ENCODE results near the gene TMEM263.

Gene TMEM263

DNA sequence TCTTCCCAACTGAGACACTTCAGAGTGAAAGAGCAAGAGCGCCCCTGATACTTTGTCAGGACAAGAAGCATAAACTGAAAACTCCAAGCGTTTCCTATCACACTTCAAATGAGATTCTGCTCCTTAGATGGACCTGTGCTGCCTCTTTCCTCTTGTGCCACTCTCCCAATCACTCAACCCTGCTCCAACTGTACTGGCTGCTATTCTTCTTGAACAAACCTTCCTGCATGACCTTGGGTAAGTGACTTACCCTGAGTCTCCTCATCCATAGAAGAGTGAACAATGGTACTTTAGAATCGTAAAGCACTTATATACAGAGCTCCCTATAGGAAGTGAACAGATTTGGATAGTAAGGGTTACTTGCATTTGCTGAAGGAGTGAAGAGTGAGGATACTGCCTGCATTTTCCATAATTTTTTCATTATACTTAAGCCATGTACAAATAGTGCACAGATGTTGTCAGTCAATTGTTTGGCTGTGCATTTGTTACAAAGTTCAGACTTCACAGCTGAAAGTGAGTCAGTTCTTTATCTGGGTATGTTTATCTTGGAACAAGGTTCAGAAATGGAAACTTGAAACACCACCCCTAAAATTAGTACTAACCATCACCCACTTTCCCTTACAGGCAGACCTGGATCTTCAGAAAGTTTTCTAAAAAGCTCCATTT is 20.4 kb downstream of the TMEM263 start:
- peak; percentile 76 to 77 for DNase-seq (ENCODE audit: low read depth in 2 of 2)
- H3K4me3 ChIP-seq (replicated peaks in 1 of 2; ENCODE audit: low read depth in 2 of 2, low read length in 2 of 2): no peak overlapping the region
- no peak for TF ChIP-seq CTCF (IDR thresholded peaks at IDR 0.05; ENCODE audit: low read depth, low read length)

DNA sequence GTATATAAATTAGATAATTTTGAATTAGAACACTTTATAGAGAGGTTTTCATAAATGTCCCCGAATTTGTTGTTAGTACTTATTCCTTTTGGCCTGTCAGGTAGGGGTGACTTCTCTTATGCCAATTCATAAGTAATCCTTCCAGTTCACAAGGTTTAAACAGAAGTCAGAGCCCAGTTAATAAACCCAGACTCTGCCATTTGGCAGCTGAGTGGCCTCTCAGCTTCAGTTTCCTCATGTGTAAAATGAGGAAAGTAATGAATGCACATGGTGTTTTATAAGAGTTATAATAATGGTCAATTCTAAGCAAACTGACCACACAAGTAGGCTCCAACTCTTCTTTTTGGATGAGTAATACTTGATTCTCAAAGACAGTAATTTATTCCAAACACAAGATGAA is 21.0 kb downstream of the TMEM263 start:
- no peak overlapping the region for H3K4me3 ChIP-seq (replicated peaks in 1 of 2; ENCODE audit: low read depth in 2 of 2, low read length in 2 of 2)
- DNase-seq (ENCODE audit: low read depth in 2 of 2): peak in 1 of 2 donors; percentile 17
- TF ChIP-seq CTCF (IDR thresholded peaks at IDR 0.05; ENCODE audit: low read depth, low read length): no peak

- no peak overlapping the region for H3K4me3 ChIP-seq (replicated peaks in 1 of 2; ENCODE audit: low read depth in 2 of 2, low read length in 2 of 2)
- TF ChIP-seq CTCF (IDR thresholded peaks at IDR 0.05; ENCODE audit: low read depth, low read length): no peak
Observed at GRCh38 chr12:106978035-106978800, 22.5 kb downstream of the TMEM263 start.

GRCh38 chr12:106980944-106981343 is 25.2 kb downstream of the TMEM263 start:
- TF ChIP-seq CTCF (IDR thresholded peaks at IDR 0.05; ENCODE audit: low read depth, low read length): no peak
- H3K4me3 ChIP-seq (replicated peaks in 1 of 2; ENCODE audit: low read depth in 2 of 2, low read length in 2 of 2): no peak overlapping the region
- DNase-seq (ENCODE audit: low read depth in 2 of 2): peak in 1 of 2 donors; percentile 29

More at GRCh38 chr12:106978035-106978800, 22.5 kb downstream of the TMEM263 start:
- DNase-seq (ENCODE audit: low read depth in 2 of 2): peak; percentile 43 to 83

- no peak for TF ChIP-seq CTCF (IDR thresholded peaks at IDR 0.05; ENCODE audit: low read depth, low read length)
- no peak overlapping the region for H3K4me3 ChIP-seq (replicated peaks in 1 of 2; ENCODE audit: low read depth in 2 of 2, low read length in 2 of 2)
- DNase-seq (ENCODE audit: low read depth in 2 of 2): peak; percentile 57 to 85
Observed at GRCh38 chr12:106981788-106982187, 26.1 kb downstream of the TMEM263 start.

- TF ChIP-seq CTCF (IDR thresholded peaks at IDR 0.05; ENCODE audit: low read depth, low read length): no peak
- peak in 1 of 2 donors; percentile 35 for DNase-seq (ENCODE audit: low read depth in 2 of 2)
- H3K4me3 ChIP-seq (replicated peaks in 1 of 2; ENCODE audit: low read depth in 2 of 2, low read length in 2 of 2): no peak overlapping the region
Observed at GRCh38 chr12:106982229-106982628, 26.5 kb downstream of the TMEM263 start.

Data from cardiac fibroblast (primary cell).